ENCODE results near the gene CBY3.

DNA sequence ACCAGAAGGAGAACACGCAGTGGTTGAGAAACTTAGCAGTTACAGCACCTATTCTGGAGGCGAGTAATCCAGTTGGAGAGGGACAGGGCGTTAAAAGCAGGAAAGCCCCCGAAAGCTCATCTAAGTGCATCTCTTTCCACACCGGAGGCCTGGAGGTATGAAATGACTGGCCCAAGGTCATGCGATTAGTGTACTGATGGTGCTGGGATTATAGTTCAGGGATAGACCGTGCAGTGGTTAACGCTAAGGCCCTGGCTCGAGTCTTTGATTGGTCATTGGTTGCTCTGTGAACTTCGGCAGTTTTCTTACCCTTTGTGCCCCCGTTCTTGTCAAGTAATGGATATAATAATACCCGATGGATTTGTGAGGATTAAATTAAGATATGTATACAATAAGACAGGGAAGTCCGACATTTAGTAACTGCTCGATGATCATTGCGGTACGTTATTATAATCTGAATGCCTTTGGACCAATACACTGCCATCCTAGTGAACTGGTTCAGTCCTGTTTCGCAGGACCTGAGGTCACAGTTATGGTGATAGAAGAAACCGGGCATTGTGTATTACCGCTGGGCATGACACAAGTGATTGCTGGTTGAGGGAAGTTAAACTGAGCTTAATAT lies 18.9 kb upstream of the CBY3 start:
- TF ChIP-seq HNRNPLL (IDR thresholded peaks at IDR 0.05; ENCODE audit: low read depth, low read length, poor library complexity, severe bottlenecking), result no peak
- no peak for TF ChIP-seq MBNL3 (CRISPR knock-in tag; conservative IDR thresholded peaks at IDR 0.05)
- no peak for TF ChIP-seq GATA4 (IDR thresholded peaks at IDR 0.05; ENCODE audit: borderline replicate concordance, low read depth)
- TF ChIP-seq TCF12 (IDR thresholded peaks at IDR 0.05), result no peak
- TF ChIP-seq TCF12 (CRISPR knock-in tag; IDR thresholded peaks at IDR 0.05), result no peak
- no peak for TF ChIP-seq SPEN (CRISPR knock-in tag; IDR thresholded peaks at IDR 0.05; ENCODE audit: low read depth)
- TF ChIP-seq, protein P1, sequence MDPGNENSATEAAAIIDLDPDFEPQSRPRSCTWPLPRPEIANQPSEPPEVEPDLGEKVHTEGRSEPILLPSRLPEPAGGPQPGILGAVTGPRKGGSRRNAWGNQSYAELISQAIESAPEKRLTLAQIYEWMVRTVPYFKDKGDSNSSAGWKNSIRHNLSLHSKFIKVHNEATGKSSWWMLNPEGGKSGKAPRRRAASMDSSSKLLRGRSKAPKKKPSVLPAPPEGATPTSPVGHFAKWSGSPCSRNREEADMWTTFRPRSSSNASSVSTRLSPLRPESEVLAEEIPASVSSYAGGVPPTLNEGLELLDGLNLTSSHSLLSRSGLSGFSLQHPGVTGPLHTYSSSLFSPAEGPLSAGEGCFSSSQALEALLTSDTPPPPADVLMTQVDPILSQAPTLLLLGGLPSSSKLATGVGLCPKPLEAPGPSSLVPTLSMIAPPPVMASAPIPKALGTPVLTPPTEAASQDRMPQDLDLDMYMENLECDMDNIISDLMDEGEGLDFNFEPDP (CRISPR knock-in tag; conservative IDR thresholded peaks at IDR 0.05), result no peak
- TF ChIP-seq, protein P2, sequence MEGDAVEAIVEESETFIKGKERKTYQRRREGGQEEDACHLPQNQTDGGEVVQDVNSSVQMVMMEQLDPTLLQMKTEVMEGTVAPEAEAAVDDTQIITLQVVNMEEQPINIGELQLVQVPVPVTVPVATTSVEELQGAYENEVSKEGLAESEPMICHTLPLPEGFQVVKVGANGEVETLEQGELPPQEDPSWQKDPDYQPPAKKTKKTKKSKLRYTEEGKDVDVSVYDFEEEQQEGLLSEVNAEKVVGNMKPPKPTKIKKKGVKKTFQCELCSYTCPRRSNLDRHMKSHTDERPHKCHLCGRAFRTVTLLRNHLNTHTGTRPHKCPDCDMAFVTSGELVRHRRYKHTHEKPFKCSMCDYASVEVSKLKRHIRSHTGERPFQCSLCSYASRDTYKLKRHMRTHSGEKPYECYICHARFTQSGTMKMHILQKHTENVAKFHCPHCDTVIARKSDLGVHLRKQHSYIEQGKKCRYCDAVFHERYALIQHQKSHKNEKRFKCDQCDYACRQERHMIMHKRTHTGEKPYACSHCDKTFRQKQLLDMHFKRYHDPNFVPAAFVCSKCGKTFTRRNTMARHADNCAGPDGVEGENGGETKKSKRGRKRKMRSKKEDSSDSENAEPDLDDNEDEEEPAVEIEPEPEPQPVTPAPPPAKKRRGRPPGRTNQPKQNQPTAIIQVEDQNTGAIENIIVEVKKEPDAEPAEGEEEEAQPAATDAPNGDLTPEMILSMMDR (CRISPR knock-in tag; IDR thresholded peaks at IDR 0.05), result no peak
- no peak for TF ChIP-seq SP4 (CRISPR knock-in tag; IDR thresholded peaks at IDR 0.05)
- TF ChIP-seq GTF3A (CRISPR knock-in tag; conservative IDR thresholded peaks at IDR 0.05), result no peak
- no peak for TF ChIP-seq HNRNPK (IDR thresholded peaks at IDR 0.05; ENCODE audit: low read depth, low read length, poor library complexity, severe bottlenecking)

Measured in HepG2 (cell line).